Heart right ventricle (tissue), 16 donors: ENCODE data around the gene ETFRF1. TPM values are rescaled to one million over a fixed set of nuclear protein-coding genes. Genes with fewer than 3 reads are reported as not detected.
A peak's percentile ranks its signal among the peaks of the same experiment; 100 is the strongest.

Experiments
- ATAC-seq, 8 donors: fragments of 200-7000 bp; cut with Tn5 transposase; one replicate each; pipeline ENCODE4 v1.9.1; 2020; ENCODE audit warnings: mild to moderate bottlenecking in 8 of 8, moderate library complexity in 8 of 8, moderate number of reproducible peaks in 1 of 8
- DNase-seq, 2 donors: peaks; one replicate each; pipeline ENCODE4 v3.0.0-alpha.2; 2020
- H3K27ac ChIP-seq, 10 donors: fragments of 200-600 bp; sonication (generic) in 2 of 10; one replicate each; pipeline versions ENCODE4 v1.5.0 to v1.8.0; 2020 to 2022; ENCODE audit warnings: mild to moderate bottlenecking in 3 of 10
- H3K27me3 ChIP-seq, 7 donors: fragments of 200-600 bp; one replicate each; pipeline ENCODE4 v1.8.0; 2021 to 2022; ENCODE audit warnings: mild to moderate bottlenecking in 2 of 7
- H3K36me3 ChIP-seq, 9 donors: fragments of 200-600 bp; sonication (generic) in 1 of 9; one replicate each; pipeline versions ENCODE4 v1.5.0 to v1.8.0; 2020 to 2022; ENCODE audit warnings: mild to moderate bottlenecking in 2 of 9
- H3K4me1 ChIP-seq, 9 donors: fragments of 200-600 bp; sonication (generic) in 1 of 9; one replicate each; pipeline versions ENCODE4 v1.5.0 to v1.8.0; 2020 to 2022; ENCODE audit warnings: mild to moderate bottlenecking in 4 of 9
- H3K4me3 ChIP-seq, 10 donors: fragments of 200-600 bp; sonication (generic) in 2 of 10; one replicate each; pipeline versions ENCODE4 v1.5.0 to v1.8.0; 2020 to 2022; ENCODE audit warnings: mild to moderate bottlenecking in 7 of 10, moderate library complexity in 2 of 10
- H3K9me3 ChIP-seq, 11 donors: fragments of 200-600 bp in 10 of 11; sonication (generic) in 2 of 11; one replicate each; pipeline versions ENCODE4 v1.5.0 to v1.8.0; 2013 to 2022; ENCODE audit warnings: mild to moderate bottlenecking in 2 of 11, control low read depth in 1 of 11, moderate library complexity in 1 of 11
- WGBS, 2 donors: extraction: QIAGEN DNeasy Blood & Tissue Kit; methylation state at CpG; one replicate each; pipeline ENCODE4 v1.1.7; 2013; ENCODE audit warnings: inconsistent platforms in 1 of 2; 5-methylcytosine and 5-hydroxymethylcytosine counted together
- intact Hi-C, 10 donors: fragments of 100-400 bp; cut with DNase I; formaldehyde crosslinking; loops; one replicate each; pipeline versions ENCODE4 v1.11.1 to v1.14.2; 2022
- polyA plus RNA-seq, 2 donors: library from polyadenylated mRNA; stranded (reverse); fragments of 200-250 nt; gene quantifications; one replicate each; pipeline ENCODE4 v1.2.3, GENCODE V29; 2013
- total RNA-seq, 10 donors: library from RNA; stranded (reverse); fragmentation: NEBNext Ultra II Directional in 3 of 10; extraction: Animal tissue kit (Norgen Biotek cat#: 25700) in 3 of 10; gene quantifications; one replicate each; pipeline versions ENCODE4 v1.2.1 to v1.2.4, GENCODE V29; 2021 to 2023
- TF ChIP-seq, protein P1 (sequence below), 9 donors: fragments of 200-600 bp; sonication (generic) in 2 of 9; IDR thresholded peaks; one replicate each; pipeline versions ENCODE4 v1.5.0 to v1.8.0; 2021 to 2022; ENCODE audit warnings: antibody characterized with exemption in 9 of 9, mild to moderate bottlenecking in 5 of 9, moderate library complexity in 1 of 9
- donor health status: Arrhythmogenic right ventricular cardiomyopathy.
- donor health status: ischemic (EF 13 %, LVEDD 7.1; RV severe dilation, severe dysfunction).
- donor health status: healthy with polysubstance abuse.
- donor health status: DM: no; HTN: yes; CAD: no.
- donor health status: DM: no; HTN: no; CAD: no.
- donor health status: ischemic (EF 25% LVEDD 6.9; RV normal size, moderate dysfunction).
- donor health status: ischemic (EF 25% LVEDD 5.7; RV mildly dilated, moderate dysfunction).
- donor health status: healthy.
- donor health status: DM: yes; HTN: yes; CAD: no.
- donor health status: Ischemic cardiomyopathy.
- donor health status: ischemic (EF 35%, LVEDD 5.7; RV mildly dilated, moderate dysfunction).
- donor health status: nonischemic (EF 11% LVEDD 7.7; RV severe dilation, severe dysfunction).
- donor health status: DM: yes; HTN: yes; CAD: no.
- donor health status: PGD.
- donor health status: ischemic (EF 29% LVEDD 5.4; RV normal size, mild dysfunction).
- donor health status: nonischemic (EF 23%, LVEDD 6.1; RV moderate dilation, normal function).

Gene ETFRF1
- total and polyA plus RNA-seq, 12 donors, result 28.1 to 67.6 (median 50.3) TPM

DNA sequence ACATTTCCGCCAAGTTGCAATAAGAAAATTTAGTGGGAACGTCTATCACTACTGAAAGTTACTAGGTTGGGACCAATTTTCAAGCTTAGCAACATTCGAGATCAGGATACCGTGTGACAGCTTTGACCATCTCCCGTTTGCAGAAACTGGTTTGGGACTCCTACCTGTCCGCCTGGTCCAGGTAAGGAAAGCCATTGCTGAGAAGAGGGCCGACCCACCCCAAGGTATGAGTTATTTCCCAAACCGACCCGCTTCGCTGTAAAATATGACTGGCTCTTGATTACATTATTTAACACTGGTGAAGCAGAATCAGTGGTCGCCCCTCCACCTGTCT lies 348 bp upstream of the ETFRF1 start:
- intact Hi-C loops, result loop anchor here in 3 of 10 donors (2.0 to 5.0 kb wide), 2 partner anchors 56 to 58 kb away; partner anchors contain the start of gene KRAS (in 3 of the 3)
- peak in 3 of 8 donors; percentile 2 to 3 (median 3) for ATAC-seq
- TF ChIP-seq, protein P1, sequence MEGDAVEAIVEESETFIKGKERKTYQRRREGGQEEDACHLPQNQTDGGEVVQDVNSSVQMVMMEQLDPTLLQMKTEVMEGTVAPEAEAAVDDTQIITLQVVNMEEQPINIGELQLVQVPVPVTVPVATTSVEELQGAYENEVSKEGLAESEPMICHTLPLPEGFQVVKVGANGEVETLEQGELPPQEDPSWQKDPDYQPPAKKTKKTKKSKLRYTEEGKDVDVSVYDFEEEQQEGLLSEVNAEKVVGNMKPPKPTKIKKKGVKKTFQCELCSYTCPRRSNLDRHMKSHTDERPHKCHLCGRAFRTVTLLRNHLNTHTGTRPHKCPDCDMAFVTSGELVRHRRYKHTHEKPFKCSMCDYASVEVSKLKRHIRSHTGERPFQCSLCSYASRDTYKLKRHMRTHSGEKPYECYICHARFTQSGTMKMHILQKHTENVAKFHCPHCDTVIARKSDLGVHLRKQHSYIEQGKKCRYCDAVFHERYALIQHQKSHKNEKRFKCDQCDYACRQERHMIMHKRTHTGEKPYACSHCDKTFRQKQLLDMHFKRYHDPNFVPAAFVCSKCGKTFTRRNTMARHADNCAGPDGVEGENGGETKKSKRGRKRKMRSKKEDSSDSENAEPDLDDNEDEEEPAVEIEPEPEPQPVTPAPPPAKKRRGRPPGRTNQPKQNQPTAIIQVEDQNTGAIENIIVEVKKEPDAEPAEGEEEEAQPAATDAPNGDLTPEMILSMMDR (IDR thresholded peaks at IDR 0.05), result peak in 1 of 9 donors; percentile 3

DNA sequence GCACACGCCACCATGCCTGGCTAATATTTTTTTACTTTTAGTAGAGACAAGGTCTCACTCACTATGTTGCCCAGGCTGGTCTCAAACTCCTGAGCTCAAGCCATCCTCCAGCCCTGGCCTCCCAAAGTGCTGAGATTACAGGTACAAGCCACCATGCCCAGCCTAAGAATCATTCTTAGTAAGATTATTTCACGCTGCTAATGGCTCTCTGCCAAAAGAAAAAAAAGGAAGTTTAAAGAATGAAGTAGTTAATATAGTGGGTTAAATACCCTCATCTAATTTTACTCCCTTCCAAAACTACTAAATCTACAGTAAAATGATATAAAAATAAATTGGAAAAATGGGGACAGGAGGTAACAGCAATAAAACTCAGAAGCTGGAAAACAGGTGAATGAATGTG lies 2.6 kb downstream of the ETFRF1 start:
- 68 to 77% methylated on average over 2 of the region's 2 CpGs for WGBS, 2 donors
- H3K4me3 ChIP-seq, result no peak overlapping the region
- H3K36me3 ChIP-seq, result peaks cover 0 to 9% (median 0%) of the 10 kb centered on the region in 9 donors
- TF ChIP-seq, protein P1 (IDR thresholded peaks at IDR 0.05), result no peak
- ATAC-seq, result no peak
- peaks cover 3 to 39% (median 18%) of the 10 kb centered on the region in 9 donors for H3K4me1 ChIP-seq
- H3K27me3 ChIP-seq, result no peaks in the 10 kb centered on the region
- intact Hi-C loops, result loop anchor here in 1 of 10 donors (5.0 kb wide), 1 partner anchor 55 kb away; the partner anchor contains the start of gene KRAS
- no peak for DNase-seq
- H3K27ac ChIP-seq, result no peak overlapping the region
- H3K9me3 ChIP-seq, result no peaks in the 10 kb centered on the region

More for the DNA sequence above, 348 bp upstream of the ETFRF1 start:
- H3K36me3 ChIP-seq, result peaks cover 0 to 9% (median 0%) of the 10 kb centered on the region in 9 donors
- H3K27me3 ChIP-seq, result no peaks in the 10 kb centered on the region
- peak overlapping the region in 9 of 10 donors; percentile 52 to 95 (median 94) for H3K27ac ChIP-seq
- DNase-seq, result no peak
- 11% methylated on average over 11 of the region's 11 CpGs for WGBS, 2 donors
- H3K9me3 ChIP-seq, result no peaks in the 10 kb centered on the region
- H3K4me3 ChIP-seq, result peak overlapping the region; percentile 43 to 84 (median 68)
- H3K4me1 ChIP-seq, result peaks cover 3 to 30% (median 18%) of the 10 kb centered on the region in 9 donors

DNA sequence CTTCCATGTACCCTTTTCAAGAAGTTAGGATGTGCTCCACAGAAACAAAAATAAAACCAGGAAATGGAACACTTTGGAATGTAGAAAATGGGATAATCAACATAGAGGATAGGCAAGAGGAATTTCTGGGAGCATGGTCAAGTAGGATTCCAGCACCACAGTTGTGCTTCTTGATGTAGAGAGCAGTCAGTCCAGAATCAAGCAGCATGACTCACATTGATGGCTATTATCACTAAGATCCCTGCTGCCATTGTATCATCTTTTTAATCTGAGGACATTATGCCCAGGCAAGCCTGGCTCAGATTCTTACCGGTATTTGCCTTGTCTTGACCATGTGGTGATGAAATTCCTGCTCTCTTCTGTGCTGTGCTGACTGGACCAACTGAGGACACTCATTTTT lies 5.7 kb downstream of the ETFRF1 start:
- peak overlapping the region in 1 of 10 donors; percentile 8 for H3K27ac ChIP-seq
- TF ChIP-seq, protein P1 (IDR thresholded peaks at IDR 0.05), result no peak
- no peak overlapping the region for H3K4me3 ChIP-seq
- peaks cover 0 to 36% (median 4%) of the 10 kb centered on the region in 9 donors for H3K36me3 ChIP-seq
- ATAC-seq (no peak), DNase-seq (no peak)
- H3K9me3 ChIP-seq, result no peaks in the 10 kb centered on the region
- intact Hi-C loops, result no loop called here
- WGBS, 2 donors, result 88 to 96% methylated on average over 1 of the region's 1 CpG
- peaks cover 3 to 30% (median 9%) of the 10 kb centered on the region in 9 donors for H3K4me1 ChIP-seq
- no peaks in the 10 kb centered on the region for H3K27me3 ChIP-seq

DNA sequence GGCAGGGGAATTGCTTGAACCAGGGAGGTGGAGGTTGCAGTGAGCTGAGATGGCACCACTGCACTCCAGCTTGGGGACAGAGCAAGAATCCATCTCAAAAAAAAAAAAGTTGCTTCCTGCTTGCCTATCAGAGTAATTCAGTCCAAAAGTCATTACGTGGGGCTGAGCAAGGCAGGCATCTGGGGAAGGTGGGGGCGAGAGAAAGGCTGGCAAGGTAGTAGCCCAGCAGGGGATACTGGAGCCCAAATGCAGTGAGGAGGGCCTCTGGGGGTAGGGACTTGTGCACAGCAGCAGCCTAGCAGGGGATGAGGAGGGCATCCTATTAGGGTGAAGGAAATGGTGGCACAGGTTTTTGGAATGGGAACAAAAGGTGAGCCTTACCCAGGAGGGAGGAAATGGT lies 7.1 kb downstream of the ETFRF1 start:
- intact Hi-C loops, result no loop called here
- no peaks in the 10 kb centered on the region for H3K9me3 ChIP-seq
- peak in 1 of 8 donors; percentile 14 for ATAC-seq
- peaks cover 0 to 20% (median 0%) of the 10 kb centered on the region in 9 donors for H3K4me1 ChIP-seq
- WGBS, 2 donors, result 75 to 91% methylated on average over 2 of the region's 2 CpGs
- DNase-seq, result no peak
- H3K27ac ChIP-seq, result no peak overlapping the region
- H3K4me3 ChIP-seq, result no peak overlapping the region
- peaks cover 0 to 49% (median 11%) of the 10 kb centered on the region in 9 donors for H3K36me3 ChIP-seq
- no peaks in the 10 kb centered on the region for H3K27me3 ChIP-seq
- TF ChIP-seq, protein P1 (IDR thresholded peaks at IDR 0.05), result no peak
